GM13977 (cell line): ENCODE results near the gene MEGF6.
A peak's percentile ranks its signal among the peaks of the same experiment; 100 is the strongest.

Experiments
- DNase-seq: peaks from one replicate; pipeline ENCODE4 v3.0.0; 2012; ENCODE audit warnings: low spot score
- CTCF ChIP-seq: IDR thresholded peaks from 2 replicates; pipeline ENCODE4 v1.5.1; 2012; ENCODE audit warnings: mild to moderate bottlenecking, control low read depth; ENCODE audit not compliant: insufficient read depth; ENCODE audit errors: extremely low read depth, missing control alignments
- in situ Hi-C: fragments of 300-500 bp; cut with MboI; formaldehyde crosslinking; loops from one replicate; pipeline ENCODE4 v1.12.0; 2022; ENCODE audit warnings: low sequenced_read_pairs, low pct_unique_long_range_greater_than_20kb, mixed read lengths, inconsistent platforms; ENCODE audit not compliant: unreplicated experiment

The MEGF6 gene

GRCh38 chr1:3481836-3482375 is 129.4 kb downstream of the MEGF6 start:
- in situ Hi-C loops = no loop called here
- DNase-seq = no peak

GRCh38 chr1:3481046-3481445 is 130.3 kb downstream of the MEGF6 start:
- no peak for TF ChIP-seq CTCF
- DNase-seq = no peak
- in situ Hi-C loops = no loop called here

More at GRCh38 chr1:3481836-3482375, 129.4 kb downstream of the MEGF6 start:
- TF ChIP-seq CTCF = no peak

GRCh38 chr1:3480369-3480719 is 131.0 kb downstream of the MEGF6 start:
- DNase-seq = no peak
- no peak for TF ChIP-seq CTCF
- in situ Hi-C loops = no loop called here

- in situ Hi-C loops = no loop called here
- no peak for DNase-seq
- no peak for TF ChIP-seq CTCF
Measured at GRCh38 chr1:3479511-3480368, 131.6 kb downstream of the MEGF6 start.

- no peak for DNase-seq
- in situ Hi-C loops = no loop called here
Measured at GRCh38 chr1:3478187-3478586, 133.1 kb downstream of the MEGF6 start.

GRCh38 chr1:3477241-3477995 is 133.9 kb downstream of the MEGF6 start:
- no peak for TF ChIP-seq CTCF
- in situ Hi-C loops = no loop called here
- peak; percentile 79 for DNase-seq

More at GRCh38 chr1:3478187-3478586, 133.1 kb downstream of the MEGF6 start:
- no peak for TF ChIP-seq CTCF
